SU-DHL-6 (cell line): ENCODE data around the gene RHEB.

Experiments used
- H2AFZ ChIP-seq: fragments of 200-600 bp; sonication (generic); 2 replicates; pipeline ENCODE4 v1.6.1; 2014; ENCODE audit warnings: low read depth, mild to moderate bottlenecking, moderate library complexity, mixed read lengths, antibody characterized with exemption, low read length; ENCODE audit not compliant: severe bottlenecking
- H3F3A ChIP-seq: fragments of 200-600 bp; shearing (Covaris generic); 2 replicates; pipeline ENCODE4 v1.6.0; 2016; ENCODE audit warnings: antibody characterized with exemption, mild to moderate bottlenecking; ENCODE audit not compliant: insufficient read depth
- H3K27ac ChIP-seq: fragments of 200-600 bp; sonication (generic); 2 replicates; pipeline ENCODE4 v1.5.1; 2016; ENCODE audit warnings: low read depth, mild to moderate bottlenecking, low read length, moderate library complexity, mixed read lengths
- H3K27me3 ChIP-seq: fragments of 200-600 bp; sonication (generic), shearing (Covaris generic); 2 replicates; pipeline ENCODE4 v1.6.0; 2014; ENCODE audit warnings: mild to moderate bottlenecking, low read length
- H3K36me3 ChIP-seq: fragments of 200-600 bp; sonication (generic); 2 replicates; pipeline ENCODE4 v1.6.1; 2014; ENCODE audit warnings: mild to moderate bottlenecking, low read length, mixed read lengths
- H3K4me2 ChIP-seq: fragments of 300-600, 200-600 bp; shearing (Covaris generic), sonication (generic); 2 replicates; pipeline ENCODE4 v1.6.0; 2014; ENCODE audit warnings: low read length, low read depth, mild to moderate bottlenecking; ENCODE audit not compliant: poor library complexity, severe bottlenecking
- H3K4me3 ChIP-seq: fragments of 200-600 bp; sonication (generic); 2 replicates; pipeline ENCODE4 v1.5.1; 2014; ENCODE audit warnings: antibody characterized with exemption, low read length, mild to moderate bottlenecking, mixed read lengths; ENCODE audit not compliant: insufficient read depth, poor library complexity, severe bottlenecking
- H3K79me2 ChIP-seq: fragments of 200-600 bp; sonication (generic); 2 replicates; pipeline ENCODE4 v1.6.1; 2014; ENCODE audit warnings: mild to moderate bottlenecking, low read length, moderate library complexity; ENCODE audit not compliant: insufficient read depth
- H3K9ac ChIP-seq: fragments of 200-600 bp; sonication (generic); 2 replicates; pipeline ENCODE4 v1.7.0; 2014; ENCODE audit warnings: mild to moderate bottlenecking, low read length
- H3K9me2 ChIP-seq: fragments of 200-600 bp; sonication (generic); replicated peaks from 2 replicates; pipeline ENCODE4 v1.6.1; 2014; ENCODE audit warnings: low read length; ENCODE audit not compliant: insufficient read depth
- H3K9me3 ChIP-seq: fragments of 200-600 bp; sonication (generic); 2 replicates; pipeline ENCODE4 v1.6.1; 2014; ENCODE audit warnings: low read length, mixed read lengths; ENCODE audit not compliant: insufficient read depth
- H4K20me1 ChIP-seq: fragments of 200-600 bp; sonication (generic); 2 replicates; pipeline ENCODE4 v1.6.1; 2014; ENCODE audit warnings: low read depth, mild to moderate bottlenecking, antibody characterized with exemption, low read length, moderate library complexity, mixed read lengths
- EZH2phosphoT487 ChIP-seq: fragments of 200-600 bp; sonication (generic), shearing (Covaris generic); conservative IDR thresholded peaks from 2 replicates; pipeline ENCODE4 v1.6.1; 2018; ENCODE audit warnings: mild to moderate bottlenecking, antibody characterized with exemption, low read length, moderate library complexity, mixed read lengths
- TF ChIP-seq, protein P1 (sequence below): fragments of 200-600 bp; sonication (generic); IDR thresholded peaks from one replicate; pipeline ENCODE4 v1.5.1; 2017; ENCODE audit warnings: antibody characterized with exemption, mild to moderate bottlenecking, low read length, moderate library complexity; ENCODE audit not compliant: insufficient read depth, poor library complexity, severe bottlenecking

The RHEB gene

DNA sequence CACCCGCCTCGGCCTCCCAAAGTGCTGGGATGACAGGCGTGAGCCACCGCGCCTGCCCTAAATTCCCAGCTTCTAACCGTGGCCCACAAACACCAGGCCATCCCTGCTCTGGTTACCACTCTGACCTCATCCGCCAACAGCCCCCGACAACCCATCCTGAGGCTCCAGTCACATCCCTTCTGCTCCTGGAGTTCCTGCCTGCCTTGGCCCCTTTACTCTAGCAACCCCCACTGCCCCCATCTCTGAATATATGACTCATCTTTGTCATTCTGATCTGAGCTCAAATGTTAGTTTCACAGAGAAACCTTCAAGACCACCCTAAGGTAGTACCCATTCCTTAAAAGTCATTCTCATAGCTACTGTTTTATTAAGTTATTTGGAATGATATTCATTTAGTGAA, 26.6 kb downstream of the RHEB start:
- no peaks in the 10 kb centered on the region for H3K27me3 ChIP-seq
- peaks cover 82% of the 10 kb centered on the region for H3K79me2 ChIP-seq
- H4K20me1 ChIP-seq, result peaks cover 15% of the 10 kb centered on the region; the same call in 1 of the 2 replicates
- H3K9me2 ChIP-seq, result no peaks in the 10 kb centered on the region
- TF ChIP-seq, protein P1, sequence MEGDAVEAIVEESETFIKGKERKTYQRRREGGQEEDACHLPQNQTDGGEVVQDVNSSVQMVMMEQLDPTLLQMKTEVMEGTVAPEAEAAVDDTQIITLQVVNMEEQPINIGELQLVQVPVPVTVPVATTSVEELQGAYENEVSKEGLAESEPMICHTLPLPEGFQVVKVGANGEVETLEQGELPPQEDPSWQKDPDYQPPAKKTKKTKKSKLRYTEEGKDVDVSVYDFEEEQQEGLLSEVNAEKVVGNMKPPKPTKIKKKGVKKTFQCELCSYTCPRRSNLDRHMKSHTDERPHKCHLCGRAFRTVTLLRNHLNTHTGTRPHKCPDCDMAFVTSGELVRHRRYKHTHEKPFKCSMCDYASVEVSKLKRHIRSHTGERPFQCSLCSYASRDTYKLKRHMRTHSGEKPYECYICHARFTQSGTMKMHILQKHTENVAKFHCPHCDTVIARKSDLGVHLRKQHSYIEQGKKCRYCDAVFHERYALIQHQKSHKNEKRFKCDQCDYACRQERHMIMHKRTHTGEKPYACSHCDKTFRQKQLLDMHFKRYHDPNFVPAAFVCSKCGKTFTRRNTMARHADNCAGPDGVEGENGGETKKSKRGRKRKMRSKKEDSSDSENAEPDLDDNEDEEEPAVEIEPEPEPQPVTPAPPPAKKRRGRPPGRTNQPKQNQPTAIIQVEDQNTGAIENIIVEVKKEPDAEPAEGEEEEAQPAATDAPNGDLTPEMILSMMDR, result no peak
- no peak for TF ChIP-seq EZH2phosphoT487
- no peak overlapping the region for H2AFZ ChIP-seq
- no peaks in the 10 kb centered on the region for H3F3A ChIP-seq
- H3K27ac ChIP-seq, result no peak overlapping the region
- H3K36me3 ChIP-seq, result peaks cover 7% of the 10 kb centered on the region
- H3K9me3 ChIP-seq, result no peaks in the 10 kb centered on the region
- H3K9ac ChIP-seq, result no peak overlapping the region
- H3K4me3 ChIP-seq, result no peak overlapping the region
- H3K4me2 ChIP-seq, result no peak overlapping the region

DNA sequence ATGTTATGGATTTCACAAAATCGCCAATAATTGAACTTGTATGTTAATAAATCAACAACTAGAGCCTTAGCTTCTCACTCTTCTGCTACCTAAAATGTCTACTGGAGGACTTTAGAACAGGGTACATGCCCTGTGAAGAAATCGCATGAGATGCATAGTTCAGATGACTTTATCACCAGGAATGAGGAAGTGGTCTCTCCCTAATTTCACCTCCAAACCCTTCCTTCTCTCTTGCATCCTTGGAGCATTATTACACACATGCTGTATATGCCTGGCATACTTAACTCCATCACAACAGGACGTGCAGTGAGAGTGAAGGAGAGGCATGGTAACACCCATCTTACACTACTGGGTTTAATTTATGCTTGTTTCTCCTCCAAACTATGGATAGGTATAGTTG, 27.8 kb downstream of the RHEB start:
- Histone ChIP-seq H3K9ac (no peak overlapping the region), H3K27ac (no peak overlapping the region), H3K36me3 (peaks cover 10% of the 10 kb centered on the region), H3F3A (no peaks in the 10 kb centered on the region), H2AFZ (no peak overlapping the region), H3K9me2 (no peaks in the 10 kb centered on the region), H3K27me3 (no peaks in the 10 kb centered on the region), H3K9me3 (no peaks in the 10 kb centered on the region), H3K4me3 (no peak overlapping the region), H4K20me1 (peaks cover 15% of the 10 kb centered on the region; the same call in 1 of the 2 replicates), H3K4me2 (no peak overlapping the region), H3K79me2 (peaks cover 70% of the 10 kb centered on the region)
- no peak for TF ChIP-seq EZH2phosphoT487
- TF ChIP-seq, protein P1, result no peak

DNA sequence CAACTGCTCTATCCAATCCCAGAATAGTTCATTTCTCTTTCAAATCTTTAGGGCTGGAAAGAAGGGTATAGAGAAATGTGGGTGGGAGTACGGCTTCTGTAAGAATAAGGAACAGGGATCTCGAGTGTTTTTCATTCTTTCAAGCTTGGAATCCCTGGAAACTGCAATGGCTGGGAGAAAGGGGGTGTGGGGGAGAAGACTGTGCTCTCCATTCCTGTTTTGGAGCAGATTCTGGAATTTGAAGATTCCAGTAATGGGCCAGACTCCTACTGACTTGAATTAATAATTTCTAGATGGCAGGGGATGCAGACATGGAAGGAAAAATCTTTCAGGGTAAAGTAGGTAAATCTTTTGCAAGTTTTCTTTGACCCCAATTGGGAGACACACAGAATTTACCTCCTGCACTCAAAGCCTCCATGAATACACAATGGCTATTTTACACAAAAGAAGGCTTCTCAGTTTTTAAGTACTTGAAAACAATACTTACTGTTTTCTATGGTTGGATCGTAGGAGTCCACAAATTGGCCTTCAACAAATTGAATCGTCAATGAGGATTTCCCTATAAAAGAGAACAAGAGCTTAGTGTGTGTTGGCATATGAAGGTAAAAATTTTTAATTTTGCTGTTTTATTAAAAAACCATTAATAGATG, 29.1 kb downstream of the RHEB start:
- Histone ChIP-seq H3K9me2 (no peaks in the 10 kb centered on the region), H3K4me3 (no peak overlapping the region), H2AFZ (no peak overlapping the region), H3K9ac (no peak overlapping the region), H3K9me3 (no peaks in the 10 kb centered on the region), H3F3A (no peaks in the 10 kb centered on the region), H4K20me1 (peaks cover 15% of the 10 kb centered on the region; the same call in 1 of the 2 replicates), H3K27ac (no peak overlapping the region), H3K79me2 (peaks cover 57% of the 10 kb centered on the region), H3K4me2 (no peak overlapping the region), H3K27me3 (no peaks in the 10 kb centered on the region), H3K36me3 (peaks cover 14% of the 10 kb centered on the region)
- TF ChIP-seq, protein P1, result no peak
